Raji (cell line): ENCODE data around the gene RECK.

ENCODE experiments used
- POLR2A ChIP-seq: IDR thresholded peaks from 2 replicates; pipeline ENCODE4 v1.6.1; 2011; ENCODE audit warnings: low read depth, low read length, control low read depth; ENCODE audit not compliant: insufficient read depth

Gene RECK

GRCh38 chr9:36149197-36149596 is 112.5 kb downstream of the RECK start:
- no peak for TF ChIP-seq POLR2A

- TF ChIP-seq POLR2A = no peak
Measured at GRCh38 chr9:36150574-36151315, 114.0 kb downstream of the RECK start.

- peak; percentile 37; the same call in 1 of the 2 replicates for TF ChIP-seq POLR2A
Measured at GRCh38 chr9:36151316-36152210, 114.8 kb downstream of the RECK start.

- no peak for TF ChIP-seq POLR2A
Measured at GRCh38 chr9:36152741-36153438, 116.2 kb downstream of the RECK start.

GRCh38 chr9:36153746-36154145 is 117.0 kb downstream of the RECK start:
- TF ChIP-seq POLR2A = no peak

- TF ChIP-seq POLR2A = no peak
Measured at GRCh38 chr9:36154331-36154952, 117.7 kb downstream of the RECK start.

GRCh38 chr9:36156116-36156515 is 119.4 kb downstream of the RECK start:
- TF ChIP-seq POLR2A = no peak

- TF ChIP-seq POLR2A = no peak
Measured at GRCh38 chr9:36158122-36158521, 121.4 kb downstream of the RECK start.

GRCh38 chr9:36158917-36159316 is 122.2 kb downstream of the RECK start:
- TF ChIP-seq POLR2A = no peak

GRCh38 chr9:36161187-36161586 is 124.5 kb downstream of the RECK start:
- no peak for TF ChIP-seq POLR2A

GRCh38 chr9:36162211-36162738 is 125.6 kb downstream of the RECK start:
- no peak for TF ChIP-seq POLR2A

GRCh38 chr9:36163049-36163785 is 126.5 kb downstream of the RECK start:
- no peak for TF ChIP-seq POLR2A

GRCh38 chr9:36163786-36164170 is 127.1 kb downstream of the RECK start:
- no peak for TF ChIP-seq POLR2A

- TF ChIP-seq POLR2A = no peak
Measured at GRCh38 chr9:36164372-36164771, 127.7 kb downstream of the RECK start.
